A673 (cell line): ENCODE results near the gene TREML2. TPM values are rescaled to one million over a fixed set of nuclear protein-coding genes. Genes with fewer than 3 reads are reported as not detected.

Source experiments
- BruUV-seq: library from RNA; stranded (reverse); fragments of 400-500 nt; replicated peaks from 2 replicates; lab custom pipeline; 2021; lab: Mats Ljungman, UMichigan
- CTCF ChIA-PET: fragments of 300-600 bp; sonication (Branson Sonifier 250); formaldehyde crosslinking; loops from one replicate; lab custom pipeline; 2022; ENCODE audit warnings: antibody characterized with exemption; lab: Charles Lee
- POLR2A ChIA-PET: fragments of 300-600 bp; sonication (Branson Sonifier 250); formaldehyde crosslinking; loops from one replicate; lab custom pipeline; 2022; ENCODE audit warnings: antibody characterized with exemption; ENCODE audit not compliant: low non-redundant PET; lab: Charles Lee
- DNase-seq: peaks from one replicate; pipeline ENCODE4 v3.0.0-alpha.2; 2015; ENCODE audit warnings: low spot score
- H3K27ac ChIP-seq: fragments of 200-600 bp; sonication (generic); 2 replicates; pipeline ENCODE4 v1.5.1; 2016; ENCODE audit warnings: mixed run types, low read depth, mild to moderate bottlenecking, mixed read lengths, antibody characterized with exemption, low read length; ENCODE audit not compliant: poor library complexity, severe bottlenecking
- H3K27me3 ChIP-seq: fragments of 200-600 bp; sonication (generic); replicated peaks from 2 replicates; pipeline ENCODE4 v1.6.1; 2017; ENCODE audit warnings: mixed run types, low read depth, mild to moderate bottlenecking, mixed read lengths, antibody characterized with exemption, low read length; ENCODE audit not compliant: insufficient read depth, poor library complexity
- H3K36me3 ChIP-seq: fragments of 200-600 bp; sonication (generic); 2 replicates; pipeline ENCODE4 v1.6.1; 2016; ENCODE audit warnings: mixed run types, mild to moderate bottlenecking, mixed read lengths, antibody characterized with exemption, low read length; ENCODE audit not compliant: insufficient read depth, poor library complexity, severe bottlenecking
- H3K4me1 ChIP-seq: fragments of 200-600 bp; sonication (generic); 2 replicates; pipeline ENCODE4 v1.6.1; 2017; ENCODE audit warnings: mixed run types, mild to moderate bottlenecking, mixed read lengths, antibody characterized with exemption, low read length; ENCODE audit not compliant: insufficient read depth, poor library complexity, severe bottlenecking
- H3K4me3 ChIP-seq: fragments of 200-600 bp; sonication (generic); 2 replicates; pipeline ENCODE4 v1.5.1; 2016; ENCODE audit warnings: low read depth, mixed run types, mild to moderate bottlenecking, mixed read lengths, low read length; ENCODE audit not compliant: poor library complexity, severe bottlenecking
- H3K9me3 ChIP-seq: fragments of 200-600 bp; sonication (generic); 2 replicates; pipeline ENCODE4 v1.6.1; 2016; ENCODE audit warnings: mixed run types, low read depth, mild to moderate bottlenecking, mixed read lengths, antibody characterized with exemption, low read length; ENCODE audit not compliant: poor library complexity, severe bottlenecking
- CTCF ChIP-seq: fragments of 300-800, 200-600 bp; sonication (generic); conservative IDR thresholded peaks from 2 replicates; pipeline ENCODE4 v1.5.1; 2017; ENCODE audit warnings: low read depth, mild to moderate bottlenecking, antibody characterized with exemption, low read length, moderate library complexity, mixed read lengths
- EZH2 ChIP-seq: fragments of 200-600 bp; sonication (generic); IDR thresholded peaks from 2 replicates; pipeline ENCODE4 v1.6.1; 2017; ENCODE audit warnings: borderline replicate concordance, low read depth, mild to moderate bottlenecking, mixed read lengths, antibody characterized with exemption, low read length; ENCODE audit not compliant: poor library complexity, severe bottlenecking
- intact Hi-C: fragments of 100-400 bp; cut with micrococcal nuclease; formaldehyde crosslinking; loops from one replicate; pipeline ENCODE4 v1.10.0; 2022; ENCODE audit not compliant: unreplicated experiment
- total RNA-seq: library from RNA; stranded (reverse); gene quantifications from 2 replicates; pipeline ENCODE4 v1.2.3, GENCODE V29; 2021

The TREML2 gene
- total RNA-seq, 1 experiment from 2014 or later, result not detected

GRCh38 chr6:41197234-41197633, 3.7 kb downstream of the TREML2 start:
- BruUV-seq, result no TSS peak

DNA sequence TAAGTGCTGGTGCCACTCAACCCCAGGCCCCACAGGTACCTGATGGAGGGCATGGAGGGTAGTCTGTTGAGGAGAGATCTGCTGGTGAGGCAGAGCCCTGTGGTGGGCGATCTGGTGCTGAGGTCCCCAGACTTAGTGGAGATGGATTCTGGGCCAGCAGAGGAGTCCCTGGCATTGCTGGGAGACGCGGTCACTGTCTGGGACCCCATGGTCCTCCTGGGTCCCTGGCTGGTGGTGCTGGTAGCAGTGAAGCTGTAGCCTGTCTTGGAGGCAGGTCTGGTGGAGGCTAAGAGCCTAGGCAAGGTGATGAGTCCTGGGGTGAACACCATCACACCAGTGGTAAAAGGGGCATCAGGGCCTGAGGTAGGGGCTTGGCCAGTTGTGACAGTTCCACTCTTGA, 6.6 kb downstream of the TREML2 start:
- Histone ChIP-seq H3K27me3 (peaks cover 31% of the 10 kb centered on the region), H3K27ac (no peak overlapping the region), H3K36me3 (no peaks in the 10 kb centered on the region), H3K4me1 (no peaks in the 10 kb centered on the region), H3K9me3 (no peaks in the 10 kb centered on the region), H3K4me3 (no peak overlapping the region)
- intact Hi-C loops, result loop anchor here (10.0 kb wide), 1 partner anchor 120 kb away; no protein-coding TSS in a partner anchor
- DNase-seq, result no peak
- BruUV-seq, result no TSS peak
- no peak for TF ChIP-seq EZH2
- TF ChIP-seq CTCF, result no peak
- ChIA-PET POLR2A (no interaction called here), CTCF (no interaction called here)

More at GRCh38 chr6:41197234-41197633, 3.7 kb downstream of the TREML2 start:
- DNase-seq, result no peak
- H3K27me3 ChIP-seq, result peaks cover 31% of the 10 kb centered on the region
- H3K36me3 ChIP-seq, result no peaks in the 10 kb centered on the region
- ChIA-PET POLR2A (no interaction called here), CTCF (no interaction called here)
- no peak for TF ChIP-seq EZH2
- TF ChIP-seq CTCF, result no peak
- peaks cover 11% of the 10 kb centered on the region for H3K4me1 ChIP-seq
- H3K4me3 ChIP-seq, result no peak overlapping the region
- no peak overlapping the region for H3K27ac ChIP-seq
- intact Hi-C loops, result loop anchor here (10.0 kb wide), 1 partner anchor 118 kb away; no protein-coding TSS in a partner anchor
- H3K9me3 ChIP-seq, result no peaks in the 10 kb centered on the region

DNA sequence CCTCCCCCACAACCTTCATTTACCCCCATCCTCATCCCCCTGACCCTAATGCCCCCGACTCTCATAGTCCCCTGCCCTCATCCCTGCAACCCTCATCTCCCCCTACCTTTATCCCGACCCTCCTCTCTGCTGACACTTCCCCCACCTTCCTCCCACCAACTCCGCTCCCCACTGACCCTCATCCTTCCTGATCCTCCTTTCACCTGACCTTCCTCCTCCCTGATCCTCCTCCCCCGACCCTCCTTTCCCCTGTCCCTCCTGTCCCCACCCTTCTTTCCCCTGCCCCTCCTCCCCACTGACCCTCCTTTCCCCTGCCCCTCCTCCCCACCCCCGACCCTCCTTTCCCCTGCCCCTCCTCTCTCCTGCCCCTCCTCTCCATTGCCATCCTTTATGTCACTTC, 7.1 kb downstream of the TREML2 start:
- H3K4me1 ChIP-seq, result no peaks in the 10 kb centered on the region
- no peaks in the 10 kb centered on the region for H3K36me3 ChIP-seq
- H3K9me3 ChIP-seq, result no peaks in the 10 kb centered on the region
- CTCF ChIA-PET, result no interaction called here
- BruUV-seq, result no TSS peak
- peaks cover 31% of the 10 kb centered on the region for H3K27me3 ChIP-seq
- TF ChIP-seq EZH2, result no peak
- no peak for DNase-seq
- H3K4me3 ChIP-seq, result no peak overlapping the region
- POLR2A ChIA-PET, result no interaction called here
- intact Hi-C loops, result loop anchor here (10.0 kb wide), 1 partner anchor 121 kb away; no protein-coding TSS in a partner anchor
- no peak overlapping the region for H3K27ac ChIP-seq
